Esophagus squamous epithelium (tissue), 5 donors: ENCODE measurements around the gene PAGR1. TPM values are rescaled to one million over a fixed set of nuclear protein-coding genes. Genes with fewer than 3 reads are reported as not detected.
A peak's percentile ranks its signal among the peaks of the same experiment; 100 is the strongest.

Experiments used
- DNase-seq: peaks from one replicate; lab custom pipeline; 2025; lab: John Stamatoyannopoulos, UW
- H3K27ac ChIP-seq, 4 donors: fragments of 200-600 bp; sonication (generic); one replicate each; pipeline ENCODE4 v1.5.1; 2016 to 2019; ENCODE audit warnings: mild to moderate bottlenecking in 1 of 4
- H3K27me3 ChIP-seq, 4 donors: fragments of 200-600 bp; sonication (generic); 1 replicate in 3 of 4; 2 replicates in 1 of 4; pipeline versions ENCODE4 v1.5.1 to v1.6.0; 2017 to 2021; ENCODE audit warnings: antibody characterized with exemption in 1 of 4
- H3K36me3 ChIP-seq, 3 donors: fragments of 200-600 bp; sonication (generic); one replicate each; pipeline ENCODE4 v1.5.1; 2016 to 2019
- H3K4me1 ChIP-seq, 3 donors: fragments of 200-600 bp; sonication (generic); one replicate each; pipeline ENCODE4 v1.5.1; 2017 to 2019
- H3K4me3 ChIP-seq, 4 donors: fragments of 200-600 bp; sonication (generic); 1 replicate in 3 of 4; 2 replicates in 1 of 4; pipeline ENCODE4 v1.5.1; 2016 to 2019; ENCODE audit warnings: mild to moderate bottlenecking in 2 of 4, moderate library complexity in 1 of 4
- H3K9me3 ChIP-seq, 3 donors: fragments of 200-600 bp; sonication (generic); one replicate each; pipeline ENCODE4 v1.5.1; 2016 to 2019
- POLR2A ChIP-seq, 4 donors: fragments of 450-650 bp; IDR thresholded peaks; one replicate each; pipeline ENCODE4 v1.6.1; 2017; ENCODE audit warnings: antibody characterized with exemption in 4 of 4, mild to moderate bottlenecking in 4 of 4, moderate library complexity in 3 of 4
- WGBS, 2 donors: methylation state at CpG; one replicate each; pipeline ENCODE4 v1.1.5; 2018; 5-methylcytosine and 5-hydroxymethylcytosine counted together
- intact Hi-C: fragments of 100-400 bp; cut with DNase I; formaldehyde crosslinking; loops from one replicate; pipeline ENCODE4 v1.15.0; 2022
- total RNA-seq, 4 donors: library from RNA; depleted of rRNA; stranded (reverse); fragments of >200 nt; gene quantifications; one replicate each; pipeline ENCODE4 v1.1.0, GENCODE V29; 2016
- TF ChIP-seq, protein P1 (sequence below), 6 experiments: fragments of 450-650 bp in 4 of 6; fragments of 200-600 bp in 2 of 6; sonication (generic) in 2 of 6; IDR thresholded peaks; one replicate each; pipeline ENCODE4 v1.5.1; 2016 to 2019; ENCODE audit warnings: antibody characterized with exemption in 6 of 6, mild to moderate bottlenecking in 4 of 6, moderate library complexity in 4 of 6
- donor health status: DM: yes; HTN: yes; CAD: no.

PAGR1 gene
- total RNA-seq, 4 donors from 2014 or later: 25.4 to 37.6 (median 32.8) TPM

DNA sequence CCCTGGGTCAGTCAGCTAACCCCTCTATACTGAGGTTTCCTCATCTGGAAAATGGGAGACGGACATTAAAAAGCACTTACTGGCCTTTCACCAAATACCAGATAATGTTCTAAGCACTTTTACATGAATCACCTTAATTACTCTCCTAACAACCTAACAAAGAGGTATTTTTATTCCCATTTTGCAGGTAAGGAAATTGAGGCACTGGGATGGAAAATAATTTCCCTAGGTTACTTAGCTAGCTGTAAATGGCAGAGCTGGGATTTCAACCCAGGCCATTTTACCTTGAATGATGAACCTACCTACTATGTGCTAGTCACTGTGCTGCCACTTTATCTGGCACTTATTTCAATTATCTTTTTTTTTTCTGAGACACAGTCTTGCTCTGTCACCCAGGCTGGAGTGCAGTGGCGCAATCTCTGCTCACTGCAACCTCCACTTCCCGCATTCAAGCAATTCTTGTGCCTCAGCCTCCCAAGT lies 21.7 kb upstream of the PAGR1 start:
- Histone ChIP-seq H3K4me3 (no peak overlapping the region), H3K27me3 (no peaks in the 10 kb centered on the region), H3K4me1 (peaks cover 13 to 35% (median 17%) of the 10 kb centered on the region in 3 donors), H3K27ac (no peak overlapping the region), H3K36me3 (peaks cover 7 to 31% (median 25%) of the 10 kb centered on the region in 3 donors), H3K9me3 (no peaks in the 10 kb centered on the region)
- intact Hi-C loops: no loop called here
- TF ChIP-seq, protein P1, sequence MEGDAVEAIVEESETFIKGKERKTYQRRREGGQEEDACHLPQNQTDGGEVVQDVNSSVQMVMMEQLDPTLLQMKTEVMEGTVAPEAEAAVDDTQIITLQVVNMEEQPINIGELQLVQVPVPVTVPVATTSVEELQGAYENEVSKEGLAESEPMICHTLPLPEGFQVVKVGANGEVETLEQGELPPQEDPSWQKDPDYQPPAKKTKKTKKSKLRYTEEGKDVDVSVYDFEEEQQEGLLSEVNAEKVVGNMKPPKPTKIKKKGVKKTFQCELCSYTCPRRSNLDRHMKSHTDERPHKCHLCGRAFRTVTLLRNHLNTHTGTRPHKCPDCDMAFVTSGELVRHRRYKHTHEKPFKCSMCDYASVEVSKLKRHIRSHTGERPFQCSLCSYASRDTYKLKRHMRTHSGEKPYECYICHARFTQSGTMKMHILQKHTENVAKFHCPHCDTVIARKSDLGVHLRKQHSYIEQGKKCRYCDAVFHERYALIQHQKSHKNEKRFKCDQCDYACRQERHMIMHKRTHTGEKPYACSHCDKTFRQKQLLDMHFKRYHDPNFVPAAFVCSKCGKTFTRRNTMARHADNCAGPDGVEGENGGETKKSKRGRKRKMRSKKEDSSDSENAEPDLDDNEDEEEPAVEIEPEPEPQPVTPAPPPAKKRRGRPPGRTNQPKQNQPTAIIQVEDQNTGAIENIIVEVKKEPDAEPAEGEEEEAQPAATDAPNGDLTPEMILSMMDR (IDR thresholded peaks at IDR 0.05): no peak
- WGBS, 2 donors: 90 to 98% methylated on average over 3 of the region's 3 CpGs
- DNase-seq: no peak

DNA sequence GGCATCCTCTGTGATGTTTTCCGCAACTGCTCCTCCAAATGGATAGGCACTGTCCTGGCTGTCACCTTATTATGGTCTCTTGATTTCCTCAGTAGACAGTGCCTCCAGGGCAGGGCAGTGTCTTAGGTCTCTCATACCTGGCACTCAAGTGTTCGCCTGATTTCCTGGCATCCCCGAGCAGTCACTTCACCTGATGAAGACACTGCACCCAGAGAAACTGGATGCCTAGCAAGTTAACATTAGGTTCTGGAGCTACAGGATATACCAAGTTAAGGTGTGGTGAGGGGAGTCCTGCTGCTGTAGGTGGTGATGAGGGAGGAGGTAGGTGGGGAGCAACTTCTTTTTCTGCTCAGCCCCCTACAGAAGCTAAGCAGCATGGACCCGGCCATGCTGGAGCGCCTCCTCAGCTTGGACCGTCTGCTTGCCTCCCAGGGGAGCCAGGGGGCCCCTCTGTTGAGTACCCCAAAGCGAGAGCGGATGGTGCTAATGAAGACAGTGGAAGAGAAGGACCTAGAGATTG lies 13.5 kb upstream of the PAGR1 start:
- Histone ChIP-seq H3K36me3 (peaks cover 3 to 61% (median 26%) of the 10 kb centered on the region in 3 donors), H3K27ac (no peak overlapping the region), H3K9me3 (no peaks in the 10 kb centered on the region), H3K4me1 (peaks cover 5 to 23% (median 12%) of the 10 kb centered on the region in 3 donors), H3K4me3 (no peak overlapping the region), H3K27me3 (no peaks in the 10 kb centered on the region)
- WGBS, 2 donors: 83 to 93% methylated on average over 5 to 6 of the region's 8 CpGs
- TF ChIP-seq POLR2A (IDR thresholded peaks at IDR 0.05): no peak
- TF ChIP-seq, protein P1 (IDR thresholded peaks at IDR 0.05): no peak
- no peak for DNase-seq
- intact Hi-C loops: no loop called here

DNA sequence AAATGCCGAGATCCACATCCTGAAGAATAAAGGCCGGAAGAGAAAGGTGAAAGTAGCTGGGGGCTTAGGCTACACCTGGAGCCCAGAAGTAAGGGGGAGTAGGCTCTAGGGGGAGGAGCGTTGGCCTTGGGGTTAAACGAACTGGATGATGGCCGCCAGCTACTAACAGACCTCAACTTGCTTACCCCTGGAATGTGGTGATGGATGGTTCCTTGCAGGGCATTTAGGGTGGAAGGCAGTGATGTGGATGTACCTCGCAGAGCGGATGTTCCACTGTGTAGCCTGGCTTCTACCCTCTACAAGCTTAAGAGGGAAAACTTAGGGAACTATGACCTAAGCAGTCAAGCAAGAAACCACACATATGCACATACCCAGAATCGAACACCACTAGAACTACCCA lies 11.9 kb upstream of the PAGR1 start:
- Histone ChIP-seq H3K9me3 (no peaks in the 10 kb centered on the region), H3K36me3 (peaks cover 2 to 55% (median 16%) of the 10 kb centered on the region in 3 donors), H3K4me1 (peaks cover 20 to 39% (median 25%) of the 10 kb centered on the region in 3 donors), H3K27me3 (no peaks in the 10 kb centered on the region), H3K4me3 (peak overlapping the region in 1 of 4 donors; percentile 85), H3K27ac (peak overlapping the region; percentile 90 to 100 (median 98))
- WGBS, 2 donors: 70 to 73% methylated on average over 6 to 8 of the region's 8 CpGs
- TF ChIP-seq POLR2A (IDR thresholded peaks at IDR 0.05): no peak
- TF ChIP-seq, protein P1 (IDR thresholded peaks at IDR 0.05): no peak
- intact Hi-C loops: no loop called here
- no peak for DNase-seq

DNA sequence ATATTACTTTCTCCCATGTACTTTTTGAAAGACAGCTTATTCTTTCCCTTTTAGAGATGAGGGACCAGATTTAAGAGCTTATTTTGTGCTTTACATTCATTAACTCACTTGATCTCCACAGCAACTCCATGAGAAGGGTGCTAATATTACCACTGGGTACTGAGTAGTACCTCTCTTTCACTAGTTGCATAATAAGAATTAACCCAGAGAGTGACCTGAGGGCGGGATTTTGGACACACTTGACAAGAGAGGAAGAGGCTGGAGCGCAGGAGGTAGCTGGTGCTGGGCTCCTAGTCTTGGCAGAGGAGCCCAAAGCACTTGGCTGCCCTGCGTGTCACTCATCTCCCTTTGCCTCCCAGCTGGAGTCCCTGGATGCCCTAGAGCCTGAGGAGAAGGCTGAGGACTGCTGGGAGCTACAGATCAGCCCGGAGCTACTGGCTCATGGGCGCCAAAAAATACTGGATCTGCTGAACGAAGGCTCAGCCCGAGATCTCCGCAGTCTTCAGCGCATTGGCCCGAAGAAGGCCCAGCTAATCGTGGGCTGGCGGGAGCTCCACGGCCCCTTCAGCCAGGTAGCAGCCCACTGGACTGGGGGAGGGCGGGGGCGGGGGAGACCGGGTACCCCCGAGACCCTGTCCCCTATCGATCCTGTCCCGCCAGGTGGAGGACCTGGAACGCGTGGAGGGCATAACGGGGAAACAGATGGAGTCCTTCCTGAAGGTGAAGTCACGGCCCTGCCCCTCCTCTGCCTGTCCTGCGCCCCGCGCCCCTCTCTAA lies 11.3 kb upstream of the PAGR1 start:
- peaks cover 7 to 55% (median 16%) of the 10 kb centered on the region in 3 donors for H3K36me3 ChIP-seq
- no peaks in the 10 kb centered on the region for H3K9me3 ChIP-seq
- peaks cover 26 to 45% (median 31%) of the 10 kb centered on the region in 3 donors for H3K4me1 ChIP-seq
- H3K27me3 ChIP-seq: no peaks in the 10 kb centered on the region
- DNase-seq: no peak
- H3K27ac ChIP-seq: peak overlapping the region; percentile 90 to 100 (median 98)
- intact Hi-C loops: no loop called here
- WGBS, 2 donors: 1 to 5% methylated on average over 7 to 14 of the region's 26 CpGs
- TF ChIP-seq POLR2A (IDR thresholded peaks at IDR 0.05): no peak
- TF ChIP-seq, protein P1 (IDR thresholded peaks at IDR 0.05): no peak
- peak overlapping the region; percentile 72 to 95 (median 78) for H3K4me3 ChIP-seq
